ENCODE data around the gene LCTL. TPM values are rescaled to one million over a fixed set of nuclear protein-coding genes. Genes with fewer than 3 reads are reported as not detected.

The LCTL gene, protein sequence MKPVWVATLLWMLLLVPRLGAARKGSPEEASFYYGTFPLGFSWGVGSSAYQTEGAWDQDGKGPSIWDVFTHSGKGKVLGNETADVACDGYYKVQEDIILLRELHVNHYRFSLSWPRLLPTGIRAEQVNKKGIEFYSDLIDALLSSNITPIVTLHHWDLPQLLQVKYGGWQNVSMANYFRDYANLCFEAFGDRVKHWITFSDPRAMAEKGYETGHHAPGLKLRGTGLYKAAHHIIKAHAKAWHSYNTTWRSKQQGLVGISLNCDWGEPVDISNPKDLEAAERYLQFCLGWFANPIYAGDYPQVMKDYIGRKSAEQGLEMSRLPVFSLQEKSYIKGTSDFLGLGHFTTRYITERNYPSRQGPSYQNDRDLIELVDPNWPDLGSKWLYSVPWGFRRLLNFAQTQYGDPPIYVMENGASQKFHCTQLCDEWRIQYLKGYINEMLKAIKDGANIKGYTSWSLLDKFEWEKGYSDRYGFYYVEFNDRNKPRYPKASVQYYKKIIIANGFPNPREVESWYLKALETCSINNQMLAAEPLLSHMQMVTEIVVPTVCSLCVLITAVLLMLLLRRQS
- polyA plus RNA-seq (2013, experiment 1 of 2; ENCODE audit: insufficient read length): 19.7 TPM
- polyA plus RNA-seq (2013, experiment 2 of 2; ENCODE audit: insufficient read length): 19.2 TPM

- DNase-seq: peak; percentile 89
Measured at GRCh38 chr15:66565741-66566144, at the start of gene LCTL. TSS of gene LCTL (minus strand) at chr15:66565998. CDS start at chr15:66565365, 633 bp downstream.

GRCh38 chr15:66614951-66615760, 49.4 kb upstream of the LCTL start:
- no peak for DNase-seq

DNA sequence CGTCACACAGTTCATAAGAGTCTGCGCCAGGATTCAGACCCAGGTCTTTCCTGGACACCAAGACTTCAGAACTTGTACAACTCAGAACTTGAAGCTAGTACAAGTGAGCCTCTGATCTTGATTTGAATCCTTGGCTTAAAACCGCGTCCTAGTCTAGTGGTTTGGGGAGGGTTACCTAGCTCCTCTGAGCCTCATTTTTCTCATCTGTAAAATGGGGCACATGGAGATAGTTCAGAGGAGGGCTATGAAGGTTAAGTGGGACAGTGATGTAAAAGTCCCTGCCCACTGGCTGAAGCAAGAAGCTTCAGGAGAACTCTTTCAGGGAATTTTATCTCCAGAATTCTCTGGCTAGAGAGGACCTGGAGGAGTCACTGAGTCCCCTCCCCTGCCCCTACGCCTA, 48.7 kb upstream of the LCTL start:
- DNase-seq: no peak

DNA sequence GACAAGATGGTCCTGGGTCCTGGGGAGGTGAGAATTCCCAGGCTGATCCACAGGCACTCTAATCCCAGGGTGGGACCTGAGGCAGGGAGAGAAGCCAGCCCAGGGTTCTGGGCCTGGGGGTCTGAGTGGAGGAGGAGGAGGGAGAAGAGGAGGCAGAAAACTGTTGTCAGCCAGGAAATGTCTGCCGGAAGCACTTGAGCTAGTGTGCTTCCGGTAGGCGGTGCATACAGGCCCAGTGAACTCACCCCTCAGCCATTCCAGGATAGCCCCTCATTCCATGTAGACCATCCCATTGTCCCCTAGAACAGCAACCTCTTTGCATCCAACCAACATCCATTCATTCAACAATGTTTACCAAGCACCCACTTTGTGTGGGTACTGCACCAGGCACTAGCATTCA, 47.9 kb upstream of the LCTL start:
- DNase-seq: no peak

GRCh38 chr15:66611257-66612053, 45.7 kb upstream of the LCTL start:
- DNase-seq: no peak

DNA sequence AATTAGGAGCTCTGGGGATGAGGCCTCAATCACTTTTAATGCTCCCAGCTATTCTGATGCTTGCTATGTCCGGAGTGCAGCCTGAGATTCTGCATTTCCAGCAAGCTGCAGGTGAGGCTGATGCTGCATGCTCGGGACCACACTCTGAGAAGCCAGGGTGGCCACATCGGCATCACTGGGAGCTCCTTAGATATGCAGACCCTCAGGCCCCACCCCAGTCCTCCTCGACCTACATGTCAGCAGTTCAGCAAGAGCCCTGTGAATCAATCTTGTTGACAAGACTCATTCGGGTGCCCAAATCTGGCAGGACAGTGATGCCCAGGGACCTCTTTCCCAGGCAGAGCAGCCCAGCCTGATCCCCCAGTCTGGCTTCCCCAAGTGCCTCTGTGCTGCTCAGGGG, 44.1 kb upstream of the LCTL start:
- DNase-seq: no peak

GRCh38 chr15:66608881-66609280, 43.1 kb upstream of the LCTL start:
- DNase-seq: no peak

- DNase-seq: no peak
Measured at GRCh38 chr15:66608159-66608558, 42.4 kb upstream of the LCTL start.

DNA sequence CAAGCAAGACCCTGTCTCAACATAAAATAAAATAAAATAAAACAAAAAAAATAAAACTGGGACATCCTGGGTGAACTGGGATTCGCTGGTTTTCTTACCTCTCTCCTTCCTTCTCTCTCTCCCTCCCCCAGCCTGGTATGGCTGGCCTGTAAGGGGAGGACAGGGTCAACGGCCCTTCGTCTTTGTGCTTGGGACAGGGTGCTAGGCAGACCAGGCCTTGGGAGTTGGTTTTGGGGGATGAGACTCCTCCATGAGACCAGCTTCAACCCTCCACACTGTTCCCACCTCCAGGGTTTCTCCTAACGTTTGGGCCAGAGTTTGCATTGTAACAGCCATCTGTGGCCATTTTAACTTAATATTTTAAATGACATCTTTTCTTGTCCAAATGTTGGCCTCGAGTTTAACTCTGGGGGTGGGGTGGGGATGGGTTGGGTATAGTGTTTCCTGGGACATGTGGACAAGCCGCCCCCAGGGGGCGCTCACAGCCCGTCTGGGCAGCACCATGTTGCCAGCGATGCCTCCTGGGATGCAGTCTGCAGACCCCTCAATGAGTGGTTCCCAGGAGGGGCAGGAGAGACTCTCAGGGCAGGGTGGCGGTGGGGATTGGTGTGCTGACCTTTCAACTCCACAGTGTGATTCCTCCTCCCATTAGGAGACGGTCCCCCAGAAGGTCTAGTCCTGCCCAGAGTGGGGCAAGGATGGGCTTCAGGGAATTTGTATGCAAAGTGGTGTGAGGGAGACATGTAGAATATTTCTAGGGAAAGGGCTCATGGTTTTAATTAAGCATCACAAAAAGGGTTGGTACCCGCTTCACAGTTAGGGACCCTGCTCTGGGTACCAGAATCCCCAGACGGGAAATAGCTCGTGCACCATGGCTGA, 37.7 kb upstream of the LCTL start:
- peak; percentile 63 for DNase-seq

GRCh38 chr15:66601521-66601920, 35.7 kb upstream of the LCTL start:
- DNase-seq: no peak

DNA sequence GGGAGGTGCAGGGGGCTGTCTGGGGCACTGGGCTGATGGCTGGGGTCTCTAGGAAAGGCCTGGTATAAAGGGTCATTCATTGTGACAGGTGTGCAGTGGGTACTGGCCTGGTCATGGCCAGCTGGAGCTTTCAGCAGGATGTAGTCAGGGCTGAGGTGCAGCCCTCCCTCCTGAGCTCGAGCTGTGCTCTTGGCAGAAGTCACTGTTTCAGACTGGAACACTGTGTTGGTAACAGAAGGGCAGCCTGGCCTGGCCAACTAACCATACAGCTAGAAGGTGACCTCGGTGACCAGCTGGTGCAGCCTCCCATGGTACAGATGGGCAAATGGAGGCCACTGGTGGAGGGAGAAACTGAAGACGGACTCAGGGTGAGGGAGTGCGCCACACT, 34.4 kb upstream of the LCTL start:
- DNase-seq: no peak

GRCh38 chr15:66599536-66600239, 33.9 kb upstream of the LCTL start:
- no peak for DNase-seq

DNA sequence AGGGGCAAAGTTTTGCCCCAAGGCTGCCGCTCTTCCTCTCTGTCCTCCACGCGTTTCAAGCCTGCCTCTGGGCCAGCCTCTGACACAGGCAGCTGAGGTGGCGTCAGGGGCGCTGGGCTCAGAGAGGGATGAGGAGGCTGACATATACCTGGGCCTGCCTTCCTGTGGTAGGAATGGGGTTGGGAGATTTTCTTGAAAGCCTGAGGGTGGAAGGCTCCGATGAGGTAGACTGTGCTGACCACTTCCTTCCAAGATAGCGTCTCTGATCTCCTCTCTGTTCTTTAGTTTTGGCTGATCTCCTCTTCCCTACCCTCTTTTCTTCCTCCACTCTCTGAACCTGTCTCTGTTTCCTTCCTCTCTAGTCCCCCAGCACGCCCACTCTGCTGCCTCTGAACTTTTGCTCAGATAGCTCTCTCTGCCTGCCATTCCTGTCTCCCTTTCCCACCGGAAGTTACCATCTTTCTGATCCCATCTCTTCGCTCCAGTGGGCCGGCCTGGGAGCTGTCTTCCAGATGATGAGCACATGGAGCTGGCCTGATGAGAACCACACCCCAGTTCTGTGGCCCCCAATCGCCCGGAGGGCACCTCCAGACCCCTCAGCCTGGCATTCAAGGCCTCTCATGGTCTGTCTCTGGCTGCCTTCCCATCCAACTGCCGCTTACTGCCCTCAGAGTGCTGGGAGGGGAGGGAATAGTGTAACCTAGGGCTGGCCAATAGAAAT, 32.5 kb upstream of the LCTL start:
- no peak for DNase-seq

DNA sequence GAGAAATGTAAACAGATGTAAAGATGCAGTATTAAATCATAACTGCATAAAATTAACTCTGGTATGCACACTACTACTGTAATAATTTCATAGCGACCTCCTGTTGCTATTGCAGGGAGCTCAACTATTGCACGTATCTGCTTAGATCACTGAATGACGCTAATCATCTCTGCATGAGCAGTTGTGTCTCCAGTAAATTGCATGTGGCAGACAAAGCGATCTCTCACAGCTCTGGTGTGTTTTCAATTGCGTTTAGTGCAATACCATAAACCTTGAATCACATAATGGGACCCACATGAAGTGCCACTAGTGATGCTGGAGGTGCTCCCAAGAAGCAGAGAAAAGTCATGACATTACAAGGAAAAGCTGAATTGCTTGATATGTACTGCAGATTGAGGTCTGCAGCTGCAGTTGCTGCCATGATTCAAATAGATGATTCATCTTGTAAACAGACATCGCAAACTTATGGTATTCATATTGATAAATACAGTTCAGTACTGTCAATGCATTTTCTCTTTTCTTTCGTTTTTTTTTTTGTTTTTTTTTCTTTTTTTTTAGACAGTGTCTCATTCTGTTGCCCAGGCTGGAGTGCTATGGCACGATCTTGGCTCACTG, 30.2 kb upstream of the LCTL start:
- DNase-seq: peak; percentile 65

DNA sequence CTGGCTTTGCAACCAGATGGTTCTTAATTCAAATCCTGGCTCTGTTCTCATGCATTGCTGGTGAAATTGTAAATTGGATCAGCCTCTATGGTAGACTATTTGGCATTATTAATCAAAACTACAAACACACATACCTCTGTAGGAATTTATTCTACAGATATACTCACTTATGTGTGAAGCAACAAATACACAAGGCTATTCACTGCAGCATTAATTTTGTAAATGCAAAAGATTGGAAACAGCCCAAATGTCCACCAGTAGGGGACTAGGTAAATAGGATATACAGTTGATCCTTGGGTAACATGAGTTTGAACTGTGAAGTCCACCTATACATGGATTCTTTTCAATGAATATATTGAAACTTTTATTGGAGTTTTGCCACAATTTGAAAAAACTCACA, 29.5 kb upstream of the LCTL start:
- no peak for DNase-seq

DNA sequence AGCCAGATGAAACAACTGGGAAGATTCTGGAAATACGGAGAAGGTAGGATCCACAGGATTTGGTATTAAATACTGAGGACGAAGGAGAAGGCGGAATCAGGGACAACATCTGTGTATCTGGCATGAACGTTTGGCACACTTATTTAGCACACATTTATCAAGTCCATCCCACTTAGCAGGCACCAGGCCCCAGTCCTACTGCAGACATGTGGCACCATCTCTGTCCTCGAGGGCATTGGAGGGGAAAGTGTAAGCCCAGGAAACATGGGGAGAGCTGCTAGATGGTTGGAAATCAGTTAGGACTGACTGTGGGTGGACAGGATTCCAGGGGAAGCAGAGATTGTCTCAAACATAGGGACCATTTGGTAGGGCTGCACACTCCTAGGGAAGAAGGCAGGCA, 29.0 kb upstream of the LCTL start:
- no peak for DNase-seq

DNA sequence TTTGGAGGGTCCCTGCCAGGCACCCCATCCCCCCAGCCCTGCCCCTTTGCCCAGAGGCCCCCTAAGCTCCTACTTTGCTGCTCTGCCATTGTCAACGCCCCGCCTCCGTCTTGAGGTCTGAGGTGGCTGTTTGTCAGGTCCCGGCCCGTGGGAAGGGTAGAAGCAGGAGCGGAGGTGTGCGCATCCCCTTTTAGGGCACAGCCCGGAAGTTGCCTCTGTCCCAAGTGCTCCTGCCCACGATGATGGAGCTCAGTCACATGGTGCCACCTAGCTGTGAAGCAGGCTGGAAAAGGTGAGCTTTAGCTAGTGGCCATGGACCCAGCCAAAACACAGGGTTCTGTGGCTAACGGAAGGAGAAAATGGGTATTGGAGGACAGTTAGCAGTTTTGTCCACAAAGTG, 28.5 kb upstream of the LCTL start:
- no peak for DNase-seq

DNA sequence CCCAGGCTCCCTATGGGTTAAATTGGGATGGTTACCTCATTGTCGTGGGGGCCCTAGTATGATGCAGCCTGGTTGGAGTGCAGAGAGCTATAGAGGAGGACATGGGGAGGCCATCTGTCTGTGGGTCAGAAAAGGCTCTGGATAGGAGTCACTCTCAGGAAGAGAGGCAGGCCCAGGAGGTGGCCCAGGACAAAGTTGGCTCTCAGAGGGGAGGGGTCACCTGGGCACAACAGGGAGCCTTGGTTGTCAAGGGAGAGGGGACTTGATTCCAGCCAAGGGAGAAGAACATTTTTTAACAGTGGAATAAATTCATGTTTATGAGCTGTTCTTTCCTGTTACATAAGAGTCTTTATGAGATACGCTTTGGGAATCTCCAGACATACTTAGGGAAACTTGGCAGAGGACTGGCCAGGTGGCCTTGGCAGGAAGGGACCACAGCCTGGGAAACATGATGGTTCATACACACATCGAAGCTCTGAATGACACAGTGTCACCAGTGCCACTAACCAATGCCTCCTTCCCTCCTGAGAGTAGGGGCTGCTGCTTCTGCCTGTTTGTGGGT, 27.5 kb upstream of the LCTL start:
- DNase-seq: no peak

- DNase-seq: no peak
Measured at GRCh38 chr15:66592505-66593218, 26.9 kb upstream of the LCTL start.

All from fibroblast of skin of abdomen (primary cell).